A549 (cell line): Measurements from ENCODE around the gene SYNPO2. TPM values are rescaled to one million over a fixed set of nuclear protein-coding genes. Genes with fewer than 3 reads are reported as not detected.

ENCODE experiments used
- ATAC-seq, 2 experiments: fragments of 200-7000 bp in 1 of 2; fragments of >200 bp in 1 of 2; cut with Nextera tagmentation in 1 of 2; cut with Tn5 transposase in 1 of 2; 3 replicates each; pipeline versions ENCODE4 v1.8.0 to v1.9.1; 2018 to 2020; ENCODE audit warnings: mild to moderate bottlenecking in 1 of 2, moderate library complexity in 1 of 2
- CTCF ChIA-PET: fragments of 300-600 bp; sonication (Branson Sonifier 250); formaldehyde crosslinking; extraction: SDS; loops from one replicate; lab custom pipeline; 2021; ENCODE audit warnings: antibody characterized with exemption, inconsistent platforms; lab: Yijun Ruan, JAX
- POLR2A ChIA-PET: fragments of 350-600 bp; formaldehyde crosslinking; extraction: SDS; loops from one replicate; lab custom pipeline; 2021; ENCODE audit warnings: antibody characterized with exemption, inconsistent platforms; lab: Yijun Ruan, JAX
- DNase-seq, 2 experiments: peaks; one replicate each; pipeline versions ENCODE4 v3.0.0 to v3.0.0-alpha.2; 2011 to 2016; ENCODE audit warnings: low read depth in 1 of 2, low spot score in 1 of 2
- FAIRE-seq: peaks from 2 replicates; lab custom pipeline; 2011; peaks lifted over from hg19 to GRCh38; lab: Jason Lieb, UNC
- H3K27ac ChIP-seq, 2 experiments: fragments of >200 bp; sonication (Bioruptor Twin); formaldehyde crosslinking; 3 replicates each; pipeline ENCODE4 v1.5.1; 2016 to 2017
- H3K4me1 ChIP-seq: fragments of >200 bp; sonication (Bioruptor Twin); formaldehyde crosslinking; 3 replicates; pipeline ENCODE4 v1.6.1; 2016
- H3K4me2 ChIP-seq: fragments of >200 bp; sonication (Bioruptor Twin); formaldehyde crosslinking; 3 replicates; pipeline ENCODE4 v1.6.1; 2016
- H3K4me3 ChIP-seq: fragments of >200 bp; sonication (Bioruptor Twin); formaldehyde crosslinking; 3 replicates; pipeline ENCODE4 v1.5.1; 2016
- H3K9me3 ChIP-seq: fragments of >200 bp; sonication (Bioruptor Twin); formaldehyde crosslinking; 3 replicates; pipeline ENCODE4 v1.6.1; 2016
- ATOH8 ChIP-seq: fragments of 250-450 bp; sonication (Bioruptor Pico); IDR thresholded peaks from 2 replicates; pipeline ENCODE4 v1.5.0; 2020; ENCODE audit warnings: low read depth, mild to moderate bottlenecking, moderate library complexity
- BCL3 ChIP-seq: fragments of >200 bp; sonication (Bioruptor Twin); formaldehyde crosslinking; IDR thresholded peaks from 3 replicates; pipeline ENCODE4 v1.6.1; 2016
- BHLHE40 ChIP-seq: IDR thresholded peaks from 2 replicates; pipeline ENCODE4 v1.6.1; 2012; ENCODE audit warnings: low read depth, low read length, inconsistent platforms
- CBX8 ChIP-seq: fragments of 200-600 bp; sonication (generic); IDR thresholded peaks from 2 replicates; pipeline ENCODE4 v1.6.1; 2016
- CEBPB ChIP-seq, 2 experiments: fragments of >200 bp in 1 of 2; sonication (Bioruptor Twin) in 1 of 2; formaldehyde crosslinking in 1 of 2; IDR thresholded peaks; 2 replicates each; pipeline ENCODE4 v1.6.1; 2012 to 2016
- EHF ChIP-seq: fragments of 250-450 bp; sonication (Bioruptor Pico); IDR thresholded peaks from 2 replicates; pipeline ENCODE4 v1.5.0; 2020; ENCODE audit warnings: mild to moderate bottlenecking
- ELK1 ChIP-seq: fragments of 150-350 bp; IDR thresholded peaks from 2 replicates; pipeline ENCODE4 v1.6.1; 2014; ENCODE audit warnings: low read depth, mild to moderate bottlenecking, low read length
- FOSB ChIP-seq: fragments of 250-450 bp; sonication (Bioruptor Pico); IDR thresholded peaks from 2 replicates; pipeline ENCODE4 v1.5.0; 2020; ENCODE audit warnings: mild to moderate bottlenecking, moderate library complexity
- FOSL2 ChIP-seq, 2 experiments: fragments of 450-650 bp in 1 of 2; fragments of >200 bp in 1 of 2; sonication (Bioruptor Twin) in 1 of 2; formaldehyde crosslinking; IDR thresholded peaks; 2 replicates each; pipeline versions ENCODE4 v1.5.0 to v1.6.1; 2016 to 2020; ENCODE audit warnings: mild to moderate bottlenecking in 1 of 2, moderate library complexity in 1 of 2
- HOXA7 ChIP-seq: fragments of 250-450 bp; sonication (Bioruptor Pico); IDR thresholded peaks from 2 replicates; pipeline ENCODE4 v1.5.0; 2020; ENCODE audit warnings: mild to moderate bottlenecking, moderate library complexity
- JUN ChIP-seq, 2 experiments: fragments of >200 bp; sonication (Bioruptor Twin); formaldehyde crosslinking; IDR thresholded peaks; 2 replicates in 1 of 2; 3 replicates in 1 of 2; pipeline ENCODE4 v1.6.1; 2016 to 2017
- JUNB ChIP-seq: fragments of >200 bp; sonication (Bioruptor Twin); formaldehyde crosslinking; IDR thresholded peaks from 2 replicates; pipeline ENCODE4 v1.6.1; 2016
- KDM1A ChIP-seq: fragments of 200-600 bp; sonication (generic); IDR thresholded peaks from 2 replicates; pipeline ENCODE4 v1.6.1; 2016; ENCODE audit warnings: low read depth, mild to moderate bottlenecking
- MYC ChIP-seq: IDR thresholded peaks from 2 replicates; pipeline ENCODE4 v1.6.1; 2012; ENCODE audit warnings: mild to moderate bottlenecking, inconsistent platforms, low read length, improper control_type of control experiment, borderline replicate concordance
- NR3C1 ChIP-seq: fragments of >200 bp; sonication (Bioruptor Twin); formaldehyde crosslinking; IDR thresholded peaks from 3 replicates; pipeline ENCODE4 v1.6.1; 2017
- POLR2A ChIP-seq: IDR thresholded peaks from 2 replicates; pipeline ENCODE4 v1.6.1; 2012; ENCODE audit warnings: mild to moderate bottlenecking, low read length
- RAD21 ChIP-seq, 2 experiments: fragments of >200 bp in 1 of 2; sonication (Bioruptor Twin) in 1 of 2; formaldehyde crosslinking in 1 of 2; IDR thresholded peaks in 1 of 2; conservative IDR thresholded peaks in 1 of 2; 2 replicates in 1 of 2; 3 replicates in 1 of 2; pipeline ENCODE4 v1.6.1; 2012 to 2018; ENCODE audit warnings: inconsistent platforms in 1 of 2
- RARB ChIP-seq: fragments of 250-450 bp; sonication (Bioruptor Pico); IDR thresholded peaks from 2 replicates; pipeline ENCODE4 v1.8.0; 2021; ENCODE audit warnings: mild to moderate bottlenecking, moderate library complexity
- RFX5 ChIP-seq: fragments of 450-650 bp; IDR thresholded peaks from 2 replicates; pipeline ENCODE4 v1.7.1; 2014; ENCODE audit warnings: antibody characterized with exemption, mild to moderate bottlenecking, moderate library complexity
- SMC3 ChIP-seq: fragments of >200 bp; sonication (Bioruptor Twin); formaldehyde crosslinking; IDR thresholded peaks from 3 replicates; pipeline ENCODE4 v1.6.1; 2018; ENCODE audit warnings: inconsistent platforms
- USF2 ChIP-seq: fragments of 450-650 bp; IDR thresholded peaks from 2 replicates; pipeline ENCODE4 v1.6.1; 2014; ENCODE audit warnings: antibody characterized with exemption
- ZFP36 ChIP-seq: fragments of 450-650 bp; IDR thresholded peaks from 2 replicates; pipeline ENCODE4 v1.6.1; 2014; ENCODE audit warnings: borderline replicate concordance; ENCODE audit not compliant: partially characterized antibody
- ZNF302 ChIP-seq: fragments of 250-450 bp; sonication (Bioruptor Pico); IDR thresholded peaks from 2 replicates; pipeline ENCODE4 v1.9.0; 2021; ENCODE audit warnings: inconsistent platforms, mild to moderate bottlenecking, moderate library complexity
- WGBS: methylation state at CpG from one replicate; pipeline ENCODE4 v1.1.6; 2017; ENCODE audit errors: missing lambda C conversion rate; 5-methylcytosine and 5-hydroxymethylcytosine counted together
- polyA plus RNA-seq, 4 experiments: library from polyadenylated mRNA; depleted of rRNA in 3 of 4; stranded (reverse); fragments of >200 nt; fragmentation: RNase III in 1 of 4; extraction: RNeasy Plus Mini Kit Qiagen cat#74134 plus additional on column Dnase treatment in 1 of 4; gene quantifications; 2 replicates in 3 of 4; 3 replicates in 1 of 4; pipeline ENCODE4 v1.2.3, GENCODE V29; 2011 to 2017

Gene SYNPO2
- polyA plus RNA-seq, 2 of the 4 experiments (the other 2 are of a cell fraction), result 2.5 to 8.8 TPM

- TF ChIP-seq FOSL2 (IDR thresholded peaks at IDR 0.05) (no peak), FOSL2 (CRISPR knock-in tag; IDR thresholded peaks at IDR 0.05) (no peak), ATOH8 (CRISPR knock-in tag) (no peak), POLR2A (no peak), EHF (no peak)
Observed at GRCh38 chr4:118997601-118998000, 108.9 kb downstream of the SYNPO2 start (continued).

- 57% methylated on average over 1 of the region's 1 CpG for WGBS
- DNase-seq (no peak), ATAC-seq (no peak), FAIRE-seq (no peak)
- no peak overlapping the region for H3K27ac ChIP-seq
- H3K9me3 ChIP-seq, result no peaks in the 10 kb centered on the region
- no peak overlapping the region for H3K4me2 ChIP-seq
- no peak for TF ChIP-seq ELK1
- no peak for TF ChIP-seq JUN (IDR thresholded peaks at IDR 0.05)
- TF ChIP-seq KDM1A, result no peak
- no peak for TF ChIP-seq BHLHE40
- TF ChIP-seq HOXA7 (CRISPR knock-in tag), result no peak
- no peak for TF ChIP-seq MYC
- no peak for TF ChIP-seq CBX8
- no peak for TF ChIP-seq RFX5
- TF ChIP-seq RAD21 (conservative IDR thresholded peaks at IDR 0.05 in 1 of 2, IDR thresholded peaks at IDR 0.05 in 1 of 2), result no peak
- no peak for TF ChIP-seq ZFP36
- no peak for TF ChIP-seq FOSL2 (IDR thresholded peaks at IDR 0.05)
- TF ChIP-seq FOSL2 (CRISPR knock-in tag; IDR thresholded peaks at IDR 0.05), result no peak
- TF ChIP-seq POLR2A, result no peak
- TF ChIP-seq SMC3, result no peak
- TF ChIP-seq ATOH8 (CRISPR knock-in tag), result no peak
- TF ChIP-seq RARB (CRISPR knock-in tag), result no peak
- no peak for TF ChIP-seq USF2
- TF ChIP-seq NR3C1, result no peak
- TF ChIP-seq EHF, result no peak
- no peak for TF ChIP-seq BCL3
- H3K4me1 ChIP-seq, result 0 out of 3 replicates have a peak, but pooled peaks cover 3% of the 10 kb centered on the region
- ChIA-PET POLR2A (no interaction called here), CTCF (no interaction called here)
- no peak overlapping the region for H3K4me3 ChIP-seq
Observed at GRCh38 chr4:118999919-119000318, 111.3 kb downstream of the SYNPO2 start.

GRCh38 chr4:119000400-119000799, 111.7 kb downstream of the SYNPO2 start:
- 70% methylated on average over 4 of the region's 4 CpGs for WGBS
- no peak for FAIRE-seq
- no peaks in the 10 kb centered on the region for H3K9me3 ChIP-seq
- ChIA-PET CTCF (no interaction called here), POLR2A (no interaction called here)
- no peak overlapping the region for H3K27ac ChIP-seq
- no peak for DNase-seq
- no peak for ATAC-seq
- no peak overlapping the region for H3K4me2 ChIP-seq
- no peak overlapping the region for H3K4me3 ChIP-seq
- H3K4me1 ChIP-seq, result 0 out of 3 replicates have a peak, but pooled peaks cover 3% of the 10 kb centered on the region
- TF ChIP-seq CEBPB (IDR thresholded peaks at IDR 0.05) (no peak), SMC3 (no peak), ATOH8 (CRISPR knock-in tag) (no peak), JUNB (no peak), ZNF302 (no peak), FOSB (no peak), BCL3 (no peak)
